Measurements from ENCODE around the gene ATRN.
"Not testable (repeated sequence)": the region's sequence is repeated elsewhere in the genome, so short reads cannot be mapped to it uniquely, and the experiment has no call there.

The ATRN gene

GRCh38 chr20:3576363-3576762, 105.5 kb downstream of the ATRN start:
- no peak for DNase-seq

- DNase-seq, result no peak
Observed at GRCh38 chr20:3577366-3577765, 106.5 kb downstream of the ATRN start.

DNA sequence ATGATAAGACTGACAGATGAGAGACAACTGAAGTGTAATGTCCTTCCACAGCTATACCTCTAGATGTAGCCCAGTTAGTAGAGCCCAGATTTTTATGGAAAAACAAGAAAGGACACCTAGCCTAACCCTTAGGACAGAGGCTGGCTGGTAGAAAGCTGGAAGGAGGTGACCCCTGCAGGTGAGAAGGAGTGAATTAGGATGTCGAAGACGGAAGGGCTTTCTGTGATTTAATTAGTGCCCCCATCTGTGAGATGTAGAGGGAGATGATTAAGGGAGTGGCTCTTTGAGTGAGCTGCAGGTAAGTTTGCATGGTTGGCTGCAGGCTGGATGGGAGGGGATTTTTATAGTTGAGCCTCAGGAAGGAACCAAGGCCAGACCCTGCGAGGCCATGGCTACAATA, 109.6 kb downstream of the ATRN start:
- no peak for DNase-seq

GRCh38 chr20:3583765-3584164, 112.9 kb downstream of the ATRN start:
- no peak for DNase-seq

GRCh38 chr20:3586093-3586492, 115.3 kb downstream of the ATRN start:
- DNase-seq, result no peak

GRCh38 chr20:3590164-3590563, 119.3 kb downstream of the ATRN start:
- DNase-seq, result no peak

DNA sequence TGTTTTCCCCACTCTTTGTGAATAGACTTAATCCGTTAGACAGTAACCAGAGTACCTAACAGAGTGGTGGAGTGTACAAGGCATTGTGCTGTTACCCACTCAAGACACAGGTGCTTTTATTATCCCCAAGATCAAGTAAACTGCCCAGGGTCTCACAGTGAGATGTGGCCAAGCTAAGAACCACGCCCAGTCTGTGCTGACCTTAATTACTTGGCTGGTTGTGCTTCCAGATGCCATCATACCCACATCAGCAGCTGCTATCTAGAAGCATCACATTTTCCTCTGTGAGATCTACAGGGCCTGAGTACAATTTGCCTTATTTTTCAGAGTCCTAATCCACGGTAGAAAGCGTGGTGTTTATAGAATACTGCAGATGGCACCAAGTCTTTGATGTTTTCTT, 122.1 kb downstream of the ATRN start:
- DNase-seq, result no peak

DNA sequence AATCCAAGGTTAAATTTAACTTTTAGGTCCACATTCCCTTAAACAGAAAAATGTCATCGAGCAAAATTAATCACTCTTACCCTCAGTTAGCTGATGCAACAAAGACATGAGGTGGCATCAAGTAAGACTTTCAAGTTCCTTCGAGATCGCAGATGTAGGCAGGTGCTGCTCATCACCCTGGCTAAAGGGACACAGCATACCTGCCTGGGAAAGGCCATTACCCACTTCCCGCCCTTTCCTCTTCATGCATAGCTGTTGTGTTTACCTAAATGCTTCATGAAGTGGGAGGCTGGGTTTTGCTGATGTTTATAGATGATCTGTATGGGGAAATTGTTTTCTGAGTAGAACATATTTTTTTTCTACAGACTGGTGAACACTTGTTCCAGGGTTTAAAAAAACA, 124.7 kb downstream of the ATRN start:
- DNase-seq, result no peak

DNA sequence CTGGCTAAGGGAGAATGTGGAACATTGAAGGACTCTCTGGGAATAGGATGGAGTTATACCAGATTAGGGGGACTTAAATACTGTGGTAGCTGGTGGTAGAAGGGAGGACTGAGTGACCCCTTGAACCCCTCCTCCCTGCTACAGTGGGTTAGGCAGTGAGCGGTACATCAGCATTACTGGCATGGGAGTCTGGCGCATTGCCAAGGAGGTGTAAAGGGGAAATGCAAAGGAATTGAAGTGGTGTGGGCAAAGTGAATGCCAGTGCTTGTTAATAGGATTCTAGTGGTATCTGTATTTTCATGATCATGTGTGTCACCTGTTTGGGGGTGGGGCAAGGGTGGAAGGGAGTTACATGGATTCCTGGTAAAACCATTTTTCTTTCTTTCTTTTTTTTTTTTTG, 132.3 kb downstream of the ATRN start:
- no peak for DNase-seq

- not testable (repeated sequence) for DNase-seq
Observed at GRCh38 chr20:3605386-3605886, 134.6 kb downstream of the ATRN start.

GRCh38 chr20:3606021-3606420, 135.2 kb downstream of the ATRN start:
- no peak for DNase-seq

GRCh38 chr20:3611901-3612300, 141.1 kb downstream of the ATRN start:
- DNase-seq, result no peak

DNA sequence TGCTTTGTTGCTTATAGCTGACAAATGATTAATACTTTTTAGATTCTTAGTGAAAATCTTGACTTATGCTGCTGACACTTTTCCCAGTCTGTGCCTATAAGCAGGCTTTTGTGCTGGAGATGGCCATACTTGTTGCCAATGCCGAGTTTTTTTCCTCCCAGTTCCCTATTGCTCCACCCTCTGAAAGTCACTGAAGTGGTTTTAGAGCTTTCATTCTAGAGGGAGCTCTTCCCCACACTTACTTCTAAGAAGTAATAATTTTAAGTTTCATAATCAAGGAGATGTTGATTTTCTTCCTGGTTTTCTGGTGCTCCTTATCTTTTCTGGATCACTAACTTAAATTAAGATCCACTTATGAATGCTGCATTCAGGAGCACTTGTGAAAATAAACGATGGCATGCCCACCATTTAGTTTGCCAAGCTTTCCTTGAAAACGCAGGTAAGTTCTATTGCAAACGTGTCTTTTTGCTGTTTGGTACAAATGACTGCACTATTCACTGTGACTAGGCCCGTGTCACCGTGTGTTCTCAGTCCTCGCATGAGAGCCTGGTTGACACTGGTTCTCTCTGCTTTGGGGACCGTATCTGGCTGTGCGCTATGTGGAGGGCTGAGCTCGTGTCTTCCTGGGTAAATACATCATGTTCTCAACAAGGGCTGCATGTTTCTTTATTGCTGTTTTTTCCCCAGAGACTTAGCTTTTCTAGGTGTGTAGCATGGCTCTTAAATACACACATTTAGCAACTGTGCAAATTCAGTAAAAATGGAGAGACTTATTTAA, 142.2 kb downstream of the ATRN start:
- no peak for DNase-seq

DNA sequence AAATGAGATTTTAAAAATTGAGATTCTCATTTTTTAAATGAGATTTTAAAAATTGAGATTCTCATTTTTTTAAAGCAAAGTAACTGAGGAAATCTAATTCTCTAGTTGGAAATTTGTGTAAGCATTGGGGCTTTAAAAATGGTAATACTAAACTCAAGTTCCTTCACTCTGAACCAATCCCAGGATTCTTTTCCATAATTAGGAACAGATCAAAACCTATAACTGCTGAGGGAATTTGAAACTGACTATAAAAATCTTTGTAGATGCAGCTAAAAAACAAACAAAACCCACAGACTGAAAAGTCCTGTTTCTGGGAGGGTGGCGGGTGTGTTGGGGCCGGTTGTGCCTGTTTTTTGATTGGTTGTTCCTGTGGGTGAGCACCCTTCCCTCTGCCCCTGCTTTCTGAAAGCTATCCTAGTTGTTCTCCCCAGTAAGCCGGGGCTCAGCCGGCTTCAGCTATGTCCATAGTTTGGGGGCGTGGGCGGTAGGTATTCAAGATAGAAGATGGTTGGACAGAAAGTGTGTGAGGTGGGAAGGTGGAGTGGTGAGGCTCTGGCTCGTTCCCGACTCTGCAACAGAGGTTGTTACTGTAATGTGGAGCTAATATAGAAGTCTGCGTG, 143.1 kb downstream of the ATRN start:
- no peak for DNase-seq

GRCh38 chr20:3614466-3614865, 143.6 kb downstream of the ATRN start:
- no peak for DNase-seq

DNA sequence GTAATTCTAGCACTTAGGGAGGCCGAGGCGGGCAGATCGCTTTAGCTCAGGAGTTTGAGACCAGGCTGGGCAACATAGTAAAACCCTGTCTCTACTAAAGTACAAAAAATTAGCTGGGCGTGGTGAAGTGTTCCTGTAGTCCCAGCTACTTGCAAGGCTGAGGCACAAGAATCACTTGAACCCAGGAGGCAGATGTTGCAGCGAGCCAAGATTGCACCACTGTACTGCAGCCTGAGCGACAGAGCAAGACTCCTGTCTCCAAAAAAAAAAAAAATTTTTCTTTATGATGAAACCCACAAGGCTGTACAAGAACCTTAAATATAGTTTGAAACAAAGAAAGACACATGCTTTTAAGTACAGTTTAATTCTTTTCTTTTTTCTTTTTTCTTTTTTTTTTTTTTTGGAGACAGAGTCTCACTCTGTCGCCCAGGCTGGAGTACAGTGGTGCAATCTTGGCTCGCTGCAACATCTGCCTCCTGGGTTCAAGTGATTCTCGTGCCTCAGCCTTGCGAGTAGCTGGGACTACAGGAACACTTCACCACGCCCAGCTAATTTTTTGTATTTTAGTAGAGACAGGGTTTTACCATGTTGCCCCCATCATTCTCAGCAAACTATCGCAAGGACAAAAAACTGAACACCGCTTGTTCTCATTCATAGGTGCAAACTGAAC, 144.5 kb downstream of the ATRN start:
- not testable (repeated sequence) for DNase-seq

DNA sequence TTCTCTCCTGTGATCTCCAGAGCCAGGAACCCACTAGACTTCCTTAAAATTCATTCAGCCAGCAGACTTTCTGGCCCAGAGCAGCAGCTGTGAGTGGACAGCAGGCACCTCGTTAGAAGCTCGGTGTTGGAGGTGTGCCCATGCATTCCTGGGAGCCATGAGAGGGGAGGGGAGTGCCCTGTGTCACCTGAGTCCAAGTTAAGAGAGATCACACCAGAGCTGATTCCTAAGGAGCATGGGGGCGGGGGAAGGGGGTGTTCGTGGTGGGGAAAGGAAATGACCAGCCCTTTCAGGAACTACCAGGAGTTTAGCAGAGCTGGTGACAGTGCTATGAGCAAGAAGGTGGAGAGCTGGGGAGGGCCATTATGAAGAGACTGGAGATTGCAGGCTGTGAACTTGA, 145.4 kb downstream of the ATRN start:
- no peak for DNase-seq

GRCh38 chr20:3621111-3621510, 150.3 kb downstream of the ATRN start:
- DNase-seq, result no peak

DNA sequence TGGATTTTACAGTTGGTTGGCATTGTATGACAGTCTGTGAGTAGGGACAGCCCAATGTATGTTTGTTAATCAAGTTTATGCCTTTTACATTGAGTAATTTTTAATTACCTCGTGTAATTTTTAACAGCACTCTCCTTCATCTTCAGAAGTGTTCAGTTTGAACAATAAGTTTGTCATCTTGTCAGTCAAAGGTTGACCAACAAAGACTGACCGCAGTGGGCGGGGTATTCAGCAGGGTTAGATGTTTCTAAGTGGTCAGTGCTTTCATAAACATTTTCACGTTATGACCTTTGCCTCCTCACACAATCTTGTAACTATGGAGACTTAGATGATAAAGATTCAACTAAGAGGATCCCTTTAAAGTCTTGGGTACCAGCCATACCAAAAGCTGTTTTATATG, 151.6 kb downstream of the ATRN start:
- DNase-seq, result no peak

GRCh38 chr20:3627476-3627875, 156.7 kb downstream of the ATRN start:
- no peak for DNase-seq

DNA sequence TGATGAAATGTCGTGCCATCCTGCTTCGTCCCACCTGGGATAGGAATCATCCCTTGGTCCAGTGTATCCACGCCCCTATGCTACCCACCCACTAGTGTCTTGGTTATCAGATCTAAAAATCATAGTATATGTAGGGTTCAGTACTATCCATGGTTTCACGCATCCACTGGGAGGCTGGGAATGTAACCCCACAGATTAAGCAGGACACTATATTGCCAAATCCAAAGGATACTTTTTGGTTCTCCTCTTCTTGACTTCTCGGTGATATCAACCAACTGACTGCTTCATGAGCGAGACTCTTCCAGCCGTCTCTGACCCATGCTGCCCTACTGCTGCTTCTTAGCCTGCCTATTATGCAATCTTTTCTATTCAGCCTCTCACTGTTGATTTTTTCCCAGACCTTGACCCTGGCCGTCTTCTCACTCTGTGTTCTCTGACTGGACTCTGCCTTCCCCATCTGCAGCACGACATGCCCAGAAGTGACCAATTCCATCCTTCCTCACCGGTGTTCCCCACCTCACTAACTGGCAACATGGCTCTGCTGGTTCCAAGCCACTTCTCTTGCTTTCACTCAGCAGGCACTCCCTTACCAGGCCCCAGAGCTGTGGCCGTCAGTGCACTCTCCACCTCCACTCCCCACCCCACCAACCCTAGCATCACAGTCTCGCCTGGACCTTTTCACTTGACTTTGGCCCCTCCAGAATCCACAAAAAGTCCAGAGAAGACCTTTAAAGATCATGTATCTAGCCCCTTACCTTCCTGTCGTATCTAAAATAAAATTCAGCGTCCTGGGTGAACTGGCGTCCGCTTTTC, 157.9 kb downstream of the ATRN start:
- DNase-seq, result no peak

GRCh38 chr20:3629893-3630292, 159.1 kb downstream of the ATRN start:
- no peak for DNase-seq

DNA sequence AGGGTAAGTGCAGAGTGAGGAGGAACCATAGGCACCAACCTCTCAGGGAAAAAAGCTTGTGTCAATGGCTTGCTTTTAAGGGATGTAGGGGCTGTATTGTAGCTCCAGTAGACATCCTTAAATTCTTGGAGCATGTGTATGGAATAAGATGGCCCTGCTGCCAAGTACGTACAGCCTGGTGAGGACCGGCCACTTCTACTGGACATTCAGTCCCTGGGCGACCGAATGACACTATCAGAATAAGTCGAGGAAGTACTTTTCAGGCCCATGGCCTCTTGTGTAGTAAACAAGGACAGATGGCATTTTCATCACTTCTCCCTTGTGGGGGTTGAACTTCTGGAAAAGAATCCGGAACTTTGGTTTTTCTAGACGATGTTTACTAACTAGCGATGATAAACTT, 159.6 kb downstream of the ATRN start:
- no peak for DNase-seq
